Neural cell (in vitro differentiated cells): ENCODE results near the gene HOATZ. TPM values are rescaled to one million over a fixed set of nuclear protein-coding genes. Genes with fewer than 3 reads are reported as not detected.

Experiments used
- H2AFZ ChIP-seq: fragments of 200-600, 300-800 bp; sonication (generic), shearing (Covaris generic); 2 replicates; pipeline ENCODE4 v1.6.0; 2014; ENCODE audit warnings: low read depth, mild to moderate bottlenecking, antibody characterized with exemption, low read length, moderate library complexity
- H3F3A ChIP-seq: fragments of 200-600 bp; shearing (Covaris generic); 2 replicates; pipeline ENCODE4 v1.6.1; 2016; ENCODE audit warnings: mild to moderate bottlenecking, moderate library complexity, mixed read lengths, antibody characterized with exemption, low read length; ENCODE audit not compliant: insufficient read depth, poor library complexity, severe bottlenecking
- H3K27ac ChIP-seq: fragments of 200-600, 300-800 bp; sonication (generic), shearing (Covaris generic); 2 replicates; pipeline ENCODE4 v1.5.1; 2014; ENCODE audit warnings: mild to moderate bottlenecking, low read length, moderate library complexity
- H3K27me3 ChIP-seq: fragments of 300-800, 200-600 bp; sonication (generic), shearing (Covaris generic); 2 replicates; pipeline ENCODE4 v1.6.0; 2014; ENCODE audit warnings: mild to moderate bottlenecking, low read depth, low read length, moderate library complexity; ENCODE audit not compliant: insufficient read depth
- H3K36me3 ChIP-seq: fragments of 300-800, 200-600 bp; sonication (generic), shearing (Covaris generic); 2 replicates; pipeline ENCODE4 v1.5.1; 2014; ENCODE audit warnings: mild to moderate bottlenecking, antibody characterized with exemption, low read length, moderate library complexity; ENCODE audit not compliant: insufficient read depth
- H3K4me2 ChIP-seq: fragments of 300-800, 200-600 bp; sonication (generic), shearing (Covaris generic); 2 replicates; pipeline ENCODE4 v1.6.0; 2014; ENCODE audit warnings: mild to moderate bottlenecking, low read length
- H3K4me3 ChIP-seq: fragments of 300-800, 200-600 bp; sonication (generic), shearing (Covaris generic); 2 replicates; pipeline ENCODE4 v1.5.1; 2014; ENCODE audit warnings: mild to moderate bottlenecking, low read length, moderate library complexity
- H3K79me2 ChIP-seq: fragments of 200-600 bp; shearing (Covaris generic); replicated peaks from 2 replicates; pipeline ENCODE4 v1.6.0; 2014; ENCODE audit warnings: mild to moderate bottlenecking, low read length, moderate library complexity; ENCODE audit not compliant: insufficient read depth
- H3K9ac ChIP-seq: fragments of 300-800, 200-600 bp; sonication (generic), shearing (Covaris generic); 2 replicates; pipeline ENCODE4 v1.6.1; 2016; ENCODE audit warnings: mild to moderate bottlenecking, low read length, mixed read lengths
- H3K9me2 ChIP-seq: fragments of 200-600 bp; shearing (Covaris generic); 2 replicates; pipeline ENCODE4 v1.6.1; 2016; ENCODE audit warnings: mild to moderate bottlenecking, low read length, mixed read lengths; ENCODE audit not compliant: insufficient read depth
- H3K9me3 ChIP-seq: fragments of 200-600, 300-800 bp; sonication (generic), shearing (Covaris generic); 2 replicates; pipeline ENCODE4 v1.6.1; 2016; ENCODE audit warnings: mild to moderate bottlenecking, mixed run types, low read length, moderate library complexity, mixed read lengths
- H4K20me1 ChIP-seq: fragments of 200-600 bp; shearing (Covaris generic); 2 replicates; pipeline ENCODE4 v1.6.1; 2016; ENCODE audit warnings: mild to moderate bottlenecking, mixed run types; ENCODE audit not compliant: insufficient read depth
- EP300 ChIP-seq: fragments of 450-650 bp; conservative IDR thresholded peaks from 2 replicates; pipeline ENCODE4 v1.6.1; 2014; ENCODE audit warnings: antibody characterized with exemption, mild to moderate bottlenecking, moderate library complexity; ENCODE audit not compliant: poor library complexity, severe bottlenecking
- EZH2 ChIP-seq: fragments of 200-600, 300-800 bp; shearing (Covaris generic), sonication (generic); IDR thresholded peaks from 2 replicates; pipeline ENCODE4 v1.6.1; 2014; ENCODE audit warnings: antibody characterized with exemption, low read length, borderline replicate concordance, mild to moderate bottlenecking; ENCODE audit not compliant: insufficient read depth, poor library complexity, severe bottlenecking
- MXI1 ChIP-seq: fragments of 450-650 bp; conservative IDR thresholded peaks from 2 replicates; pipeline ENCODE4 v1.6.1; 2014; ENCODE audit warnings: antibody characterized with exemption, mild to moderate bottlenecking; ENCODE audit not compliant: poor library complexity, severe bottlenecking
- POLR2AphosphoS5 ChIP-seq: IDR thresholded peaks from 2 replicates; pipeline ENCODE4 v1.6.1; 2012
- RAD21 ChIP-seq: fragments of 450-650 bp; conservative IDR thresholded peaks from 2 replicates; pipeline ENCODE4 v1.6.1; 2014; ENCODE audit warnings: antibody characterized with exemption, mild to moderate bottlenecking, moderate library complexity
- SMC3 ChIP-seq: fragments of 450-650 bp; conservative IDR thresholded peaks from 2 replicates; pipeline ENCODE4 v1.6.1; 2014; ENCODE audit warnings: antibody characterized with exemption, mild to moderate bottlenecking, moderate library complexity; ENCODE audit not compliant: poor library complexity
- TAF1 ChIP-seq: IDR thresholded peaks from 2 replicates; pipeline ENCODE4 v1.6.1; 2012; ENCODE audit warnings: low read depth
- polyA plus RNA-seq: library from polyadenylated mRNA; depleted of rRNA; stranded (reverse); fragments of >200 nt; gene quantifications from 2 replicates; pipeline ENCODE4 v1.2.3, GENCODE V29; 2014
- TF ChIP-seq, protein P1 (sequence below): fragments of 450-650 bp; IDR thresholded peaks from 2 replicates; pipeline ENCODE4 v1.5.1; 2014; ENCODE audit warnings: antibody characterized with exemption, mild to moderate bottlenecking, moderate library complexity; ENCODE audit not compliant: poor library complexity, severe bottlenecking
- TF ChIP-seq, protein P2 (sequence below): IDR thresholded peaks from 2 replicates; pipeline ENCODE4 v1.6.1; 2012; ENCODE audit warnings: borderline replicate concordance

Gene HOATZ
- polyA plus RNA-seq, 1 donor from 2014 or later: not detected

DNA sequence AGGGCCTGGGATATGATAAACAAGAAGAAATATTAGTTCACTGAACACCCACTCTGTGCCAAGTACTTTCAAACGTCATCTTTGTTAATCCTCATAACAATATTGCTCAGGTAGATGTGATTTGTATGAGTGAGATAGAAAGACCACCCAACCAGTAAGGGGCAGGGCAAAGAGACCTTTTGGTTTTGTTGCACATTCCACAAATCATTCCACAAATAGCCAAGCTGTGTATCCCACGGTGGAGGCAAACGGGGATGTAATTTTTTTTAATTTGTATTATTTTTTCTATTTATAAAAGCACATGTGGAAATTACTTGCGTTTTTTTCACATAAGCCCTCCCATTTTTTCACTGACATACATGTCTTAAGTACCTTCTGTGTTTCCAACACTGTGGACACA is 54.9 kb downstream of the HOATZ start:
- H3K36me3 ChIP-seq: no peaks in the 10 kb centered on the region
- H3K4me3 ChIP-seq: no peak overlapping the region
- no peaks in the 10 kb centered on the region for H3K79me2 ChIP-seq
- H3K4me2 ChIP-seq: no peak overlapping the region
- no peaks in the 10 kb centered on the region for H3F3A ChIP-seq
- H3K9me2 ChIP-seq: no peaks in the 10 kb centered on the region
- H3K27me3 ChIP-seq: no peaks in the 10 kb centered on the region
- H4K20me1 ChIP-seq: no peaks in the 10 kb centered on the region
- TF ChIP-seq, protein P1, sequence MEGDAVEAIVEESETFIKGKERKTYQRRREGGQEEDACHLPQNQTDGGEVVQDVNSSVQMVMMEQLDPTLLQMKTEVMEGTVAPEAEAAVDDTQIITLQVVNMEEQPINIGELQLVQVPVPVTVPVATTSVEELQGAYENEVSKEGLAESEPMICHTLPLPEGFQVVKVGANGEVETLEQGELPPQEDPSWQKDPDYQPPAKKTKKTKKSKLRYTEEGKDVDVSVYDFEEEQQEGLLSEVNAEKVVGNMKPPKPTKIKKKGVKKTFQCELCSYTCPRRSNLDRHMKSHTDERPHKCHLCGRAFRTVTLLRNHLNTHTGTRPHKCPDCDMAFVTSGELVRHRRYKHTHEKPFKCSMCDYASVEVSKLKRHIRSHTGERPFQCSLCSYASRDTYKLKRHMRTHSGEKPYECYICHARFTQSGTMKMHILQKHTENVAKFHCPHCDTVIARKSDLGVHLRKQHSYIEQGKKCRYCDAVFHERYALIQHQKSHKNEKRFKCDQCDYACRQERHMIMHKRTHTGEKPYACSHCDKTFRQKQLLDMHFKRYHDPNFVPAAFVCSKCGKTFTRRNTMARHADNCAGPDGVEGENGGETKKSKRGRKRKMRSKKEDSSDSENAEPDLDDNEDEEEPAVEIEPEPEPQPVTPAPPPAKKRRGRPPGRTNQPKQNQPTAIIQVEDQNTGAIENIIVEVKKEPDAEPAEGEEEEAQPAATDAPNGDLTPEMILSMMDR: no peak
- TF ChIP-seq, protein P2, sequence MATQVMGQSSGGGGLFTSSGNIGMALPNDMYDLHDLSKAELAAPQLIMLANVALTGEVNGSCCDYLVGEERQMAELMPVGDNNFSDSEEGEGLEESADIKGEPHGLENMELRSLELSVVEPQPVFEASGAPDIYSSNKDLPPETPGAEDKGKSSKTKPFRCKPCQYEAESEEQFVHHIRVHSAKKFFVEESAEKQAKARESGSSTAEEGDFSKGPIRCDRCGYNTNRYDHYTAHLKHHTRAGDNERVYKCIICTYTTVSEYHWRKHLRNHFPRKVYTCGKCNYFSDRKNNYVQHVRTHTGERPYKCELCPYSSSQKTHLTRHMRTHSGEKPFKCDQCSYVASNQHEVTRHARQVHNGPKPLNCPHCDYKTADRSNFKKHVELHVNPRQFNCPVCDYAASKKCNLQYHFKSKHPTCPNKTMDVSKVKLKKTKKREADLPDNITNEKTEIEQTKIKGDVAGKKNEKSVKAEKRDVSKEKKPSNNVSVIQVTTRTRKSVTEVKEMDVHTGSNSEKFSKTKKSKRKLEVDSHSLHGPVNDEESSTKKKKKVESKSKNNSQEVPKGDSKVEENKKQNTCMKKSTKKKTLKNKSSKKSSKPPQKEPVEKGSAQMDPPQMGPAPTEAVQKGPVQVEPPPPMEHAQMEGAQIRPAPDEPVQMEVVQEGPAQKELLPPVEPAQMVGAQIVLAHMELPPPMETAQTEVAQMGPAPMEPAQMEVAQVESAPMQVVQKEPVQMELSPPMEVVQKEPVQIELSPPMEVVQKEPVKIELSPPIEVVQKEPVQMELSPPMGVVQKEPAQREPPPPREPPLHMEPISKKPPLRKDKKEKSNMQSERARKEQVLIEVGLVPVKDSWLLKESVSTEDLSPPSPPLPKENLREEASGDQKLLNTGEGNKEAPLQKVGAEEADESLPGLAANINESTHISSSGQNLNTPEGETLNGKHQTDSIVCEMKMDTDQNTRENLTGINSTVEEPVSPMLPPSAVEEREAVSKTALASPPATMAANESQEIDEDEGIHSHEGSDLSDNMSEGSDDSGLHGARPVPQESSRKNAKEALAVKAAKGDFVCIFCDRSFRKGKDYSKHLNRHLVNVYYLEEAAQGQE: no peak
- TF ChIP-seq EZH2 (no peak), EP300 (no peak), MXI1 (no peak), RAD21 (no peak), TAF1 (no peak), SMC3 (no peak), POLR2AphosphoS5 (no peak)
- H3K27ac ChIP-seq: no peak overlapping the region
- no peak overlapping the region for H2AFZ ChIP-seq
- H3K9me3 ChIP-seq: no peaks in the 10 kb centered on the region
- H3K9ac ChIP-seq: no peak overlapping the region

DNA sequence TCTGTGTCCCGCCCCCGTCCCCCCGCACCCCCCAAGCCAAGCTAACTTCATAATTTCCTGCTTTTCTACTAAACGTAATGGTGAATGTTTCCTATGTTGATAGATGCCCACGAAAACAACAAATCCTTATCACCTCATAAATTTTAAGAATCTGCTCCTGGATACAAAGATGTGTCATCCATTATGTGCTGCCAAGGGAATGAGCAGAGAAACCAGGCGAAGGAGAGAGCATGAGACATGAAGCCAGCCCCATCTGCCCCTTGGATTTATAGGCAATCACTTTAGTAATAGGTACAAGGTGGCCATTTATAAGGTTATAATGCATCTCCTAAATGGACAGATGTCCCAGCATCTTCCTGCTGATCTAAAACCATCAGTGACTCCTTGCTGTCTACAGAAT is 56.2 kb downstream of the HOATZ start:
- Histone ChIP-seq H3K9ac (no peak overlapping the region), H3K4me2 (no peak overlapping the region), H4K20me1 (no peaks in the 10 kb centered on the region), H3K27ac (no peak overlapping the region), H2AFZ (no peak overlapping the region), H3K36me3 (no peaks in the 10 kb centered on the region), H3F3A (no peaks in the 10 kb centered on the region), H3K9me2 (no peaks in the 10 kb centered on the region), H3K27me3 (no peaks in the 10 kb centered on the region), H3K79me2 (no peaks in the 10 kb centered on the region), H3K4me3 (no peak overlapping the region), H3K9me3 (no peaks in the 10 kb centered on the region)
- TF ChIP-seq MXI1: no peak
